ENCODE measurements around the gene CCDC158. TPM values are rescaled to one million over a fixed set of nuclear protein-coding genes. Genes with fewer than 3 reads are reported as not detected.
A peak's percentile ranks its signal among the peaks of the same experiment; 100 is the strongest.

Gene CCDC158
- total RNA-seq, 1 experiment from 2014 or later: not detected

- Histone ChIP-seq H3K36me3 (replicated peaks; ENCODE audit: control insufficient read depth, insufficient read depth, low read length) (no peaks in the 10 kb centered on the region), H3K4me3 (ENCODE audit: insufficient read depth, low read depth, low read length) (no peak overlapping the region), H3K27me3 (ENCODE audit: control insufficient read depth, insufficient read depth, low read length) (no peaks in the 10 kb centered on the region)
- DNase-seq: no peak
Measured at GRCh38 chr4:76401654-76402053, 19.3 kb downstream of the CCDC158 start.

- no peak for DNase-seq
- Histone ChIP-seq H3K36me3 (replicated peaks; ENCODE audit: control insufficient read depth, insufficient read depth, low read length) (no peaks in the 10 kb centered on the region), H3K27me3 (ENCODE audit: control insufficient read depth, insufficient read depth, low read length) (no peaks in the 10 kb centered on the region), H3K4me3 (ENCODE audit: insufficient read depth, low read depth, low read length) (no peak overlapping the region)
Measured at GRCh38 chr4:76388160-76388908, 32.6 kb downstream of the CCDC158 start.

- Histone ChIP-seq H3K4me3 (ENCODE audit: insufficient read depth, low read depth, low read length) (no peak overlapping the region), H3K27me3 (ENCODE audit: control insufficient read depth, insufficient read depth, low read length) (no peaks in the 10 kb centered on the region), H3K36me3 (replicated peaks; ENCODE audit: control insufficient read depth, insufficient read depth, low read length) (no peaks in the 10 kb centered on the region)
- no peak for DNase-seq
Measured at GRCh38 chr4:76386566-76387305, 34.2 kb downstream of the CCDC158 start.

DNA sequence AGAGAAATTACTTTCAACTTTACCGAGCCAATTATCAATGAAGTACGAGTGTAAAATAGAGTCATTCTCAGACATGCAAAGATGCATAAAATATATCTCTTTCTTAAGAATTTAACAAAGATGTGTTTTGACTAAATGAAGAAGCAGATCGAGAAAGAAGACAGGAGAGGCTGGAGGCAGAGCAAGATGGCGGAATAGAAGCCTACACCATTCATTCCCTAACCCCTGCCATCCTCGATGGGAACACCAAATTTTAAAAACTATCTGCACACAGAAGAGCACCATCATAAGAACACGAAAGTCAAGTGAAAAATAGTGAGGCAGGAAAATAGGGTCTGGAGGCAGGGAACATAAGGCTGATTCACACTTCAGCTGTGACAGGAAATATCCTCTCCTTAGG is 35.0 kb downstream of the CCDC158 start:
- H3K27me3 ChIP-seq (ENCODE audit: control insufficient read depth, insufficient read depth, low read length): no peaks in the 10 kb centered on the region
- no peaks in the 10 kb centered on the region for H3K36me3 ChIP-seq (replicated peaks; ENCODE audit: control insufficient read depth, insufficient read depth, low read length)
- DNase-seq: no peak

GRCh38 chr4:76384052-76384451 is 36.9 kb downstream of the CCDC158 start:
- Histone ChIP-seq H3K27me3 (ENCODE audit: control insufficient read depth, insufficient read depth, low read length) (no peaks in the 10 kb centered on the region), H3K4me3 (ENCODE audit: insufficient read depth, low read depth, low read length) (no peak overlapping the region), H3K36me3 (replicated peaks; ENCODE audit: control insufficient read depth, insufficient read depth, low read length) (no peaks in the 10 kb centered on the region)
- no peak for DNase-seq

More for the DNA sequence above, 35.0 kb downstream of the CCDC158 start:
- H3K4me3 ChIP-seq (ENCODE audit: insufficient read depth, low read depth, low read length): no peak overlapping the region

- Histone ChIP-seq H3K36me3 (replicated peaks; ENCODE audit: control insufficient read depth, insufficient read depth, low read length) (no peaks in the 10 kb centered on the region), H3K4me3 (ENCODE audit: insufficient read depth, low read depth, low read length) (no peak overlapping the region), H3K27me3 (ENCODE audit: control insufficient read depth, insufficient read depth, low read length) (no peaks in the 10 kb centered on the region)
- DNase-seq: no peak
Measured at GRCh38 chr4:76383001-76383400, 37.9 kb downstream of the CCDC158 start.

- DNase-seq: no peak
- H3K27me3 ChIP-seq (ENCODE audit: control insufficient read depth, insufficient read depth, low read length): no peaks in the 10 kb centered on the region
- no peak overlapping the region for H3K4me3 ChIP-seq (ENCODE audit: insufficient read depth, low read depth, low read length)
- H3K36me3 ChIP-seq (replicated peaks; ENCODE audit: control insufficient read depth, insufficient read depth, low read length): no peaks in the 10 kb centered on the region
Measured at GRCh38 chr4:76381986-76382385, 39.0 kb downstream of the CCDC158 start.

- no peaks in the 10 kb centered on the region for H3K27me3 ChIP-seq (ENCODE audit: control insufficient read depth, insufficient read depth, low read length)
- DNase-seq: no peak
- no peaks in the 10 kb centered on the region for H3K36me3 ChIP-seq (replicated peaks; ENCODE audit: control insufficient read depth, insufficient read depth, low read length)
- no peak overlapping the region for H3K4me3 ChIP-seq (ENCODE audit: insufficient read depth, low read depth, low read length)
Measured at GRCh38 chr4:76380561-76380960, 40.4 kb downstream of the CCDC158 start.

DNA sequence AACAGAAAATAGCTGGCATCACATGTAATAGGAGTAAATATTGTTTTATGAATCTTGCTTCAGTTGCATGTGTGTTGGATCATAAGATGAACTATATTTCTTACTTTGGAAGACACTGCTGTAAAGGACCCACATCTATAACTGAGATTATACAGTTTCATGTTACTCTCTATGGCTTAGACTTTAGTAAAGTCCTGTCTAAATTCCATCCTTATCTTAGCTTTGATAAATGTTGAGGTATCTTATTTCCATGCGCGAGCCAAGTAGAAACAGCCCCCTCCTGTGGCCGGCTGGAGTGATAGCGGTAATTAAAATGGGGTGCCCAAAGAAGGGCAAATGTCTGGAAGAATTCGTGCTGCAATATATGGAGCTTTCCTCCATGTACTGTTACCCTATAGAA is 43.0 kb downstream of the CCDC158 start:
- no peak overlapping the region for H3K4me3 ChIP-seq (ENCODE audit: insufficient read depth, low read depth, low read length)
- no peaks in the 10 kb centered on the region for H3K36me3 ChIP-seq (replicated peaks; ENCODE audit: control insufficient read depth, insufficient read depth, low read length)
- peak; percentile 65 for DNase-seq
- no peaks in the 10 kb centered on the region for H3K27me3 ChIP-seq (ENCODE audit: control insufficient read depth, insufficient read depth, low read length)

DNA sequence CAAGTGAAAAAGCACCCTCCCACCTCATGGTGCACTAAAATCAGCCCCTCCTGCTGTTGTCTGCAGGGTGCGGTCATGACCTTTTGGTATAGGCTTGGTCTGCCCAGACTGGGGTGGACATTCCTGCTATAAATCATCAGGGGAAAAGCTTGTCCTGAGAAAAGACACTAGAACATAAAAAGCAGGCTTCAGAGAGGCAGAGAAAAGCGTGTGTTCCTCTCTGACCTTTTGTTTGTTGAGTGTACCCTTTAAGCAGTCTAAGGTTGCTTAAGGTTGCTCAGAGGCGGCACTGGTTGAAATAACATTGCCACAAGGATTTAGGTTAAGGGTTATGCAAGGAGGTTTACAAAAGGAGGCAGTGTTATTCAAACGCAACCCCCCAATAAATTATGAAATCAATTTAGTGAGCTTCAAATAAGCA is 43.5 kb downstream of the CCDC158 start:
- H3K36me3 ChIP-seq (replicated peaks; ENCODE audit: control insufficient read depth, insufficient read depth, low read length): no peaks in the 10 kb centered on the region
- no peak for DNase-seq
- no peaks in the 10 kb centered on the region for H3K27me3 ChIP-seq (ENCODE audit: control insufficient read depth, insufficient read depth, low read length)
- H3K4me3 ChIP-seq (ENCODE audit: insufficient read depth, low read depth, low read length): no peak overlapping the region

GRCh38 chr4:76376534-76376933 is 44.4 kb downstream of the CCDC158 start:
- H3K36me3 ChIP-seq (replicated peaks; ENCODE audit: control insufficient read depth, insufficient read depth, low read length): no peaks in the 10 kb centered on the region
- H3K27me3 ChIP-seq (ENCODE audit: control insufficient read depth, insufficient read depth, low read length): no peaks in the 10 kb centered on the region
- no peak overlapping the region for H3K4me3 ChIP-seq (ENCODE audit: insufficient read depth, low read depth, low read length)
- DNase-seq: no peak

- no peaks in the 10 kb centered on the region for H3K36me3 ChIP-seq (replicated peaks; ENCODE audit: control insufficient read depth, insufficient read depth, low read length)
- H3K27me3 ChIP-seq (ENCODE audit: control insufficient read depth, insufficient read depth, low read length): no peaks in the 10 kb centered on the region
- H3K4me3 ChIP-seq (ENCODE audit: insufficient read depth, low read depth, low read length): no peak overlapping the region
- no peak for DNase-seq
Measured at GRCh38 chr4:76375703-76376102, 45.2 kb downstream of the CCDC158 start.

- no peaks in the 10 kb centered on the region for H3K36me3 ChIP-seq (replicated peaks; ENCODE audit: control insufficient read depth, insufficient read depth, low read length)
- no peak for DNase-seq
- H3K4me3 ChIP-seq (ENCODE audit: insufficient read depth, low read depth, low read length): no peak overlapping the region
- H3K27me3 ChIP-seq (ENCODE audit: control insufficient read depth, insufficient read depth, low read length): no peaks in the 10 kb centered on the region
Measured at GRCh38 chr4:76374798-76375197, 46.1 kb downstream of the CCDC158 start.

- Histone ChIP-seq H3K27me3 (ENCODE audit: control insufficient read depth, insufficient read depth, low read length) (no peaks in the 10 kb centered on the region), H3K36me3 (replicated peaks; ENCODE audit: control insufficient read depth, insufficient read depth, low read length) (no peaks in the 10 kb centered on the region), H3K4me3 (ENCODE audit: insufficient read depth, low read depth, low read length) (no peak overlapping the region)
- no peak for DNase-seq
Measured at GRCh38 chr4:76373919-76374552, 46.9 kb downstream of the CCDC158 start.

- H3K27me3 ChIP-seq (ENCODE audit: control insufficient read depth, insufficient read depth, low read length): no peaks in the 10 kb centered on the region
- no peak overlapping the region for H3K4me3 ChIP-seq (ENCODE audit: insufficient read depth, low read depth, low read length)
- no peak for DNase-seq
- H3K36me3 ChIP-seq (replicated peaks; ENCODE audit: control insufficient read depth, insufficient read depth, low read length): no peaks in the 10 kb centered on the region
Measured at GRCh38 chr4:76366737-76367136, 54.2 kb downstream of the CCDC158 start.
